Kidney capillary endothelial cell (primary cell): Measurements from ENCODE around the gene MFN1.

Experiments used
- DNase-seq: peaks from one replicate; pipeline ENCODE4 v3.0.0-alpha.2; 2018; ENCODE audit warnings: low spot score

Gene MFN1

GRCh38 chr3:179430277-179430870, 82.9 kb downstream of the MFN1 start:
- DNase-seq, result no peak

- DNase-seq, result no peak
These were observed 84.5 kb downstream of the MFN1 start for GRCh38 chr3:179432021-179432420.

- no peak for DNase-seq
These were observed 84.9 kb downstream of the MFN1 start for GRCh38 chr3:179432451-179432850.

GRCh38 chr3:179436517-179436916, 89.0 kb downstream of the MFN1 start:
- no peak for DNase-seq

GRCh38 chr3:179438841-179439240, 91.3 kb downstream of the MFN1 start:
- DNase-seq, result no peak
